Uterus (tissue), 4 donors: ENCODE data around the gene PRKCE. TPM values are rescaled to one million over a fixed set of nuclear protein-coding genes. Genes with fewer than 3 reads are reported as not detected.

Experiments used
- DNase-seq, 2 donors: peaks; one replicate each; pipeline ENCODE4 v3.0.0-alpha.2; 2019 to 2020
- H3K27ac ChIP-seq, 2 donors: fragments of 200-600 bp; sonication (generic); 1 replicate in 1 of 2; 2 replicates in 1 of 2; pipeline ENCODE4 v1.5.1; 2016 to 2018
- H3K27me3 ChIP-seq, 2 donors: fragments of 200-600 bp; sonication (generic); one replicate each; pipeline ENCODE4 v1.5.1; 2018 to 2019; ENCODE audit warnings: control low read depth in 1 of 2
- H3K36me3 ChIP-seq, 2 donors: fragments of 200-600 bp; sonication (generic); one replicate each; pipeline ENCODE4 v1.5.1; 2019; ENCODE audit warnings: control low read depth in 1 of 2
- H3K4me1 ChIP-seq, 2 donors: fragments of 200-600 bp; sonication (generic); one replicate each; pipeline ENCODE4 v1.5.1; 2018 to 2019; ENCODE audit warnings: control low read depth in 1 of 2
- H3K4me3 ChIP-seq, 2 donors: fragments of 200-600 bp; sonication (generic); 1 replicate in 1 of 2; 2 replicates in 1 of 2; pipeline ENCODE4 v1.5.1; 2018 to 2019; ENCODE audit warnings: mild to moderate bottlenecking in 1 of 2
- H3K9me3 ChIP-seq, 2 donors: fragments of 200-600 bp; sonication (generic); one replicate each; pipeline ENCODE4 v1.5.1; 2019; ENCODE audit warnings: control low read depth in 1 of 2
- POLR2A ChIP-seq, 2 donors: fragments of 450-650 bp; IDR thresholded peaks; one replicate each; pipeline ENCODE4 v1.6.1; 2016; ENCODE audit warnings: antibody characterized with exemption in 2 of 2, mild to moderate bottlenecking in 1 of 2, moderate library complexity in 1 of 2
- intact Hi-C: fragments of 100-400 bp; cut with DNase I; formaldehyde crosslinking; loops from one replicate; pipeline ENCODE4 v1.15.1; 2023; ENCODE audit warnings: low total_unique reads
- total RNA-seq, 4 donors: library from RNA; depleted of rRNA in 3 of 4; stranded (reverse); fragments of >200 nt in 3 of 4; gene quantifications; one replicate each; pipeline versions ENCODE4 v1.1.0 to v1.2.4, GENCODE V29; 2014 to 2023
- TF ChIP-seq, protein P1 (sequence below), 4 experiments: fragments of 200-600 bp in 2 of 4; fragments of 450-650 bp in 2 of 4; sonication (generic) in 2 of 4; IDR thresholded peaks; one replicate each; pipeline ENCODE4 v1.5.1; 2016 to 2019; ENCODE audit warnings: antibody characterized with exemption in 4 of 4, mild to moderate bottlenecking in 2 of 4, moderate library complexity in 1 of 4
- donor health status: DM: yes; HTN: yes; CAD: no.

Gene PRKCE
- total RNA-seq, 4 donors from 2014 or later: 3.8 to 47.6 (median 14.2) TPM

DNA sequence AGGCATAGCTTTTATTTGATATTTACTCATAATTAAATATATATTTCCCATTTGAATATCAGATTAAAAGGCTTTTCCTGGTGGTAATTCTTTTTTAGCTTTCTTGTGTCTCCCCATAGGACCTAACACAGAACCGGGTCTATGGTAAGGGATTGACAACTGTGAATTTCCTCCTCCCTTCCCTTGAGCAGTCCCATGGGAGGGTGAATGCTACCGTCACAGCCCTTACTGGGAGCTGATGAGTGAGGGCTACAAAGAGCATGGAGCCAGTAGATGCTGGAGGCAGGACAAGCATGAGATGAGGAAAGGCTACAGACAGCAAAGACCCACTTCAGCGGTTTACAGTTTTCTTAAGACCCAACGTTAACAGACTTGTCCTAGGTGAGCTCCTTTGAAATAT lies 475.1 kb downstream of the PRKCE start:
- intact Hi-C loops: no loop called here
- no peaks in the 10 kb centered on the region for H3K4me1 ChIP-seq
- H3K36me3 ChIP-seq: no peaks in the 10 kb centered on the region
- H3K27ac ChIP-seq: no peak overlapping the region
- H3K4me3 ChIP-seq: no peak overlapping the region
- DNase-seq: no peak
- TF ChIP-seq POLR2A (IDR thresholded peaks at IDR 0.05): no peak
- TF ChIP-seq, protein P1, sequence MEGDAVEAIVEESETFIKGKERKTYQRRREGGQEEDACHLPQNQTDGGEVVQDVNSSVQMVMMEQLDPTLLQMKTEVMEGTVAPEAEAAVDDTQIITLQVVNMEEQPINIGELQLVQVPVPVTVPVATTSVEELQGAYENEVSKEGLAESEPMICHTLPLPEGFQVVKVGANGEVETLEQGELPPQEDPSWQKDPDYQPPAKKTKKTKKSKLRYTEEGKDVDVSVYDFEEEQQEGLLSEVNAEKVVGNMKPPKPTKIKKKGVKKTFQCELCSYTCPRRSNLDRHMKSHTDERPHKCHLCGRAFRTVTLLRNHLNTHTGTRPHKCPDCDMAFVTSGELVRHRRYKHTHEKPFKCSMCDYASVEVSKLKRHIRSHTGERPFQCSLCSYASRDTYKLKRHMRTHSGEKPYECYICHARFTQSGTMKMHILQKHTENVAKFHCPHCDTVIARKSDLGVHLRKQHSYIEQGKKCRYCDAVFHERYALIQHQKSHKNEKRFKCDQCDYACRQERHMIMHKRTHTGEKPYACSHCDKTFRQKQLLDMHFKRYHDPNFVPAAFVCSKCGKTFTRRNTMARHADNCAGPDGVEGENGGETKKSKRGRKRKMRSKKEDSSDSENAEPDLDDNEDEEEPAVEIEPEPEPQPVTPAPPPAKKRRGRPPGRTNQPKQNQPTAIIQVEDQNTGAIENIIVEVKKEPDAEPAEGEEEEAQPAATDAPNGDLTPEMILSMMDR (IDR thresholded peaks at IDR 0.05): no peak
- H3K9me3 ChIP-seq: no peaks in the 10 kb centered on the region
- no peaks in the 10 kb centered on the region for H3K27me3 ChIP-seq

DNA sequence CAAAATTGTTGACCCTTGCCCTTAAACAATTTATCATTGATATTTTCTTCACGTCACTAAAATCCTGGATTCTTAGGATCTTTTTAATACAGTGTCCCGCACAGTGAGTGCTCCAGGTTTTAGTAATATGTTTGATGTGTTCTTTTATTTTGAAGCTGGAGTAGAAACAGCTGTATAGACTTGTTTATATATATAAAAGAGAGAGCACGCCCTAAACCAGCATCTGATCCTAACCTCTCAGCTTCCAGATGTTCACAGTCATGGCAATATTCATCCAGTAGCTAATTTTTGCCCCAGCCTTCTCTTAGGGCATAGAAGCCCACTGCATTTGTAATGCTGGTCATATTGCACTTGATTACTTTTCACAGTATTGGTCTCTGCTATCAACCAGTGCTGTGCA lies 475.7 kb downstream of the PRKCE start:
- DNase-seq: no peak
- Histone ChIP-seq H3K27me3 (no peaks in the 10 kb centered on the region), H3K9me3 (no peaks in the 10 kb centered on the region), H3K27ac (no peak overlapping the region), H3K36me3 (no peaks in the 10 kb centered on the region), H3K4me1 (no peaks in the 10 kb centered on the region), H3K4me3 (no peak overlapping the region)
- intact Hi-C loops: no loop called here
- no peak for TF ChIP-seq POLR2A (IDR thresholded peaks at IDR 0.05)
- TF ChIP-seq, protein P1 (IDR thresholded peaks at IDR 0.05): no peak

DNA sequence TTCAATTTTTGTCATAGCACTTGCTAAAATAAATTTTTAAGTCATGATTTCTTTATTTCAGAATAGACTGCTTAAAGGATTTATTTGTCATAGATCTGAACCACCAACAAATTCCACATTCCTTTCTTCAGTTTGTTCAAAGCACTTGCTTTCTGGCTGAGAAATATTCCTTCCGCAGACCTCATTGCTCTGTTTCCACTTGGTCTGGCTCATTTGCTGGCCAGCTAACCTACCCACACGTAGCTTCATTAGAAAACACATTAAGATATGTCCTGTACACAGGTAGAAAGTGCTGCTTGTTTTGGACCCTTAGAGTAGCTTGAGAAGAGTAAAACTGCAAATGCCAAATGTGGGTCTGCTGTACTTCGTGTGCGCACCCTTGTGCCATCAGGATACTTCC lies 479.0 kb downstream of the PRKCE start:
- DNase-seq: no peak
- Histone ChIP-seq H3K27ac (no peak overlapping the region), H3K27me3 (no peaks in the 10 kb centered on the region), H3K4me3 (no peak overlapping the region), H3K36me3 (no peaks in the 10 kb centered on the region), H3K4me1 (no peaks in the 10 kb centered on the region), H3K9me3 (no peaks in the 10 kb centered on the region)
- TF ChIP-seq, protein P1 (IDR thresholded peaks at IDR 0.05): no peak
- no peak for TF ChIP-seq POLR2A (IDR thresholded peaks at IDR 0.05)
- intact Hi-C loops: no loop called here

DNA sequence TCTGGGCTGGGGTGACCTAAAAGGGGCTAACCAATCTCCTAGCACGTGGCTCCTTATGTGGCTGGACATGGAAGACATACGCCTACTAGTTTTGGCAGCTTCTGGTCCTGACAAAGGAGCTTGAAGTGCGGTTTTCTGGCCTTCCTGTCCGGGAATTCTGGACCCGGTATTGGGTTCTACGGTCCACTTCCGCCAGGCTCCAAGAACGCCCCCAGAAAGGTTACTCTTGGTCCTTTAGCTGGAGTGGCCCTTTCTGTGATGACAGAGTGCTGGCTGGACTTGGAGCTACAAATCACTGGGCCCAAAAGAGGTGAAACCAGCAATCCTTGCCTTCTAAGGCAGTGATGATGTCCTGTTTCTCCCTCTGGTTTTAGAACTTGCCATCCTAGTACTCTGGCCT lies 481.5 kb downstream of the PRKCE start:
- no peak overlapping the region for H3K4me3 ChIP-seq
- no peak for TF ChIP-seq POLR2A (IDR thresholded peaks at IDR 0.05)
- TF ChIP-seq, protein P1 (IDR thresholded peaks at IDR 0.05): no peak
- no peak for DNase-seq
- H3K27ac ChIP-seq: no peak overlapping the region
- intact Hi-C loops: no loop called here
- no peaks in the 10 kb centered on the region for H3K9me3 ChIP-seq
- no peaks in the 10 kb centered on the region for H3K4me1 ChIP-seq
- no peaks in the 10 kb centered on the region for H3K36me3 ChIP-seq
- H3K27me3 ChIP-seq: no peaks in the 10 kb centered on the region

DNA sequence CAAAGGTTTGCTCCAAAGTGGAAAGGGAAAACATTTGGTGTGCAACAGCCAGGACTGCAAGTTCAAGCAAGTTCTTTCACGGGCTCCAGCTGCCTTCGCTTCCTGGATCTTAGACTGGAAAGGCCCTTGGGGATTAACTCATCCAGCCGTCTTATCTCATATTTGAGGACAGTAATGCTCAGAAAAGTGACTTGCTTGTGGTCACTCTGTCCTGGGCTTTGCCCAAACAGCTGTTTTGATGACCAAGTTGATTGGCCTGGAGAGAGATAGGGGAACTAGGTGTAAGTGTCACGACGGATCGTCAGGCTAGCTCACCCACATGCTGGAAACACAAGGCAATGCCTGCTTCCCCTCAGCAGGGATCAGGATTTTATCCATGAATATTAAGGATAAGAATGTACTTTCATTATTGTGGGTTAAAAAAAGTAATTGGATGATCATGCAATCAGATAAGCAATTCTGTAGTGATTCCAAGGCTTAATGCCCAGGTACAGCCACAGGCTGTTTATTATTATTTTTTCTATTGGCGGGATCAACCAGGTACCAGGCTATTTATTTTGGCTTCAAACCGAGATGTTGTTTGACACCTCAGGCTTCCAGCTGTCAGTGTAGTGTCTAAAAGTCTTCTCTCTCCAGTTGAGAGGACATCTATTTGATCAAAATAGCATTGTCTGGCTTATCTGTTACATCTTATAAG lies 483.2 kb downstream of the PRKCE start:
- Histone ChIP-seq H3K4me3 (no peak overlapping the region), H3K9me3 (no peaks in the 10 kb centered on the region), H3K27me3 (no peaks in the 10 kb centered on the region), H3K27ac (peak overlapping the region; percentile 28 to 58), H3K4me1 (no peaks in the 10 kb centered on the region), H3K36me3 (no peaks in the 10 kb centered on the region)
- no peak for TF ChIP-seq POLR2A (IDR thresholded peaks at IDR 0.05)
- TF ChIP-seq, protein P1 (IDR thresholded peaks at IDR 0.05): no peak
- DNase-seq: peak; percentile 38 to 40
- intact Hi-C loops: no loop called here
